GM11168 (cell line): ENCODE results near the gene OSBPL7.

ENCODE experiments used
- in situ Hi-C: fragments of 300-500 bp; cut with MboI; formaldehyde crosslinking; loops from one replicate; pipeline ENCODE4 v1.12.0; 2022; ENCODE audit warnings: low sequenced_read_pairs; ENCODE audit not compliant: unreplicated experiment

OSBPL7 gene

GRCh38 chr17:47808036-47808829 lies 13.4 kb downstream of the OSBPL7 start:
- in situ Hi-C loops: no loop called here

- in situ Hi-C loops: no loop called here
Observed at GRCh38 chr17:47807421-47807820, 14.2 kb downstream of the OSBPL7 start.

GRCh38 chr17:47806913-47807255 lies 14.7 kb downstream of the OSBPL7 start:
- in situ Hi-C loops: no loop called here

- in situ Hi-C loops: no loop called here
Observed at GRCh38 chr17:47806026-47806912, 15.3 kb downstream of the OSBPL7 start.

GRCh38 chr17:47804461-47804860 lies 17.1 kb downstream of the OSBPL7 start:
- in situ Hi-C loops: no loop called here

- in situ Hi-C loops: no loop called here
Observed at GRCh38 chr17:47803751-47804150, 17.8 kb downstream of the OSBPL7 start.

GRCh38 chr17:47803201-47803600 lies 18.4 kb downstream of the OSBPL7 start:
- in situ Hi-C loops: no loop called here

- in situ Hi-C loops: no loop called here
Observed at GRCh38 chr17:47802341-47803022, 19.1 kb downstream of the OSBPL7 start.

GRCh38 chr17:47801906-47802305 lies 19.7 kb downstream of the OSBPL7 start:
- in situ Hi-C loops: no loop called here

GRCh38 chr17:47801176-47801765 lies 20.3 kb downstream of the OSBPL7 start:
- in situ Hi-C loops: no loop called here

GRCh38 chr17:47800686-47801085 lies 20.9 kb downstream of the OSBPL7 start:
- in situ Hi-C loops: no loop called here

- in situ Hi-C loops: no loop called here
Observed at GRCh38 chr17:47797797-47798196, 23.8 kb downstream of the OSBPL7 start.

- in situ Hi-C loops: no loop called here
Observed at GRCh38 chr17:47792979-47793378, 28.6 kb downstream of the OSBPL7 start.

GRCh38 chr17:47792457-47792856 lies 29.1 kb downstream of the OSBPL7 start:
- in situ Hi-C loops: no loop called here

GRCh38 chr17:47791025-47791424 lies 30.6 kb downstream of the OSBPL7 start:
- in situ Hi-C loops: no loop called here

GRCh38 chr17:47789611-47790561 lies 31.7 kb downstream of the OSBPL7 start:
- in situ Hi-C loops: no loop called here

- in situ Hi-C loops: no loop called here
Observed at GRCh38 chr17:47785538-47786123, 36.0 kb downstream of the OSBPL7 start.

- in situ Hi-C loops: no loop called here
Observed at GRCh38 chr17:47781397-47781796, 40.2 kb downstream of the OSBPL7 start.

- in situ Hi-C loops: no loop called here
Observed at GRCh38 chr17:47778184-47778635, 43.4 kb downstream of the OSBPL7 start.
